GM19351 (cell line): ENCODE data around the gene ISY1.
A peak's percentile ranks its signal among the peaks of the same experiment; 100 is the strongest.
"Not testable (repeated sequence)": the region's sequence is repeated elsewhere in the genome, so short reads cannot be mapped to it uniquely, and the experiment has no call there.

Source experiments
- ATAC-seq: cut with Tn5 transposase; IDR thresholded peaks from one replicate; pipeline ENCODE4 v1.9.1; 2021; ENCODE audit warnings: mild to moderate bottlenecking, moderate library complexity; ENCODE audit not compliant: unreplicated experiment

Gene ISY1

DNA sequence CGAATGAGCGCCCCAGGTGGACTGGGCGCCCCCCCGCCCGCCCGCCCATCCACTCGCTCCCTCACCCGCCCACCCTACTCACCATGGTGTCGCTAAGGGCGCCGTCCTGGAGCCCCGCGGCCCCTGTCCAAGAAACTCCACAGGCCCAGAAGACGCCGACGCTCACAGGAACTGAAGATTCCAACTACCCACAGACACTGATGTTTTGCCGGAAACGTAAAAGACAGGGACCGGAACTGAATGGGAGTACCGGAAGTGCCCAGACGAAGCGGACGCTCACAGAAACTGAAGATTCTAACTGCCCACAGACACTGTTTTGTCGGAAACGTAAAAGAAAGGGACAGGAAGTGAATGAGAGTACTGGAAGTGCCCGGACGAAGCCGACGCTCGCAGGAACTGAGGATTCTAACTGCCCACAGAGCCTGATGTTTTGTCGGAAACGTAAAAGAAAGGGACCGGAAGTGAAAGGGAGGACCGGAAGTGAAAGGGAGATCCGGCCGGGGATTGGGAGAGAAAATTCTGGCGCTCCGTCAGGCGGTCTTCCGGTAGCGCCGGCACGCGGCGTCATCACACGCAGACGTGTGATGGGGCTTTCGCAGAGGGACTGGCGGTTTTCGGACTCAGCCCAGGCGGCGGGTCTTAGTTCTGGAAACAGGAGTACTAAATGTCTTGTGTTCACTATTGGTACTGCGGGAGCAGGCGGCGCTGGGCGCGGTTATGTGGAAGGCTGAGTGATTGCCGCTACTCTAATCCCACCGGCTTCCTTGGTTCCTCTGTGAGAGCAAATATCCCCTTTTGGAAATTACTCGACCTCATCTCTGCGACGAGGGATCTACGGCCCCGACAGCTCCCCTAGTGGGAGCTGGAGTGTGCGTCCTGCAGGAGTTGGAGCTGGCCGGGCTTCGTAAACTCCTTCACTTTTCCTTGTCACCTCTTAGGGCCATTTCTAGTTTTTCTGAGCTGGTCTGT lies at the start of gene ISY1:
Gene ISY1, minus strand, starts transcription at position 173 of the 969 bp plus-strand sequence. Its CDS starts 88 bp downstream, at position 85.
- peak; percentile 76 for ATAC-seq

DNA sequence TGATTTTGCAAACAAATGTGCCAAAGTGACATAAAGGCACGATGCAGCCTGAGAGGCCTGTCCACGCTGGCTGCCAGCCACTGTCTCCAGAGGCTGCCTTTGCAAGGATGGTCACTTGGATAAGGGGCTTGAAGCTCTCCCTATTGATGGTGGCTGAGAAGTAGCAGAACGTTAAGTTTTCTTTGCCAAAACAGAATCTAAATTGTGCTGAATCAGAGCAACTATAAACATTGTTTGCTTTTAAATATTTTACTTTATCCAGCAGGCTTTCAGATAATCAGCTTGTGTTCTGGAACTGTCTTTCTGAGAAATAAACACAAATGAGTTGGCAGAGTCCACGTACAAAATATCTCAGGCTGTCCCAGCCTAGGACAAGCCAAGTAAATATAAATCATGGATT lies 46.6 kb upstream of the ISY1 start:
- ATAC-seq = no peak

DNA sequence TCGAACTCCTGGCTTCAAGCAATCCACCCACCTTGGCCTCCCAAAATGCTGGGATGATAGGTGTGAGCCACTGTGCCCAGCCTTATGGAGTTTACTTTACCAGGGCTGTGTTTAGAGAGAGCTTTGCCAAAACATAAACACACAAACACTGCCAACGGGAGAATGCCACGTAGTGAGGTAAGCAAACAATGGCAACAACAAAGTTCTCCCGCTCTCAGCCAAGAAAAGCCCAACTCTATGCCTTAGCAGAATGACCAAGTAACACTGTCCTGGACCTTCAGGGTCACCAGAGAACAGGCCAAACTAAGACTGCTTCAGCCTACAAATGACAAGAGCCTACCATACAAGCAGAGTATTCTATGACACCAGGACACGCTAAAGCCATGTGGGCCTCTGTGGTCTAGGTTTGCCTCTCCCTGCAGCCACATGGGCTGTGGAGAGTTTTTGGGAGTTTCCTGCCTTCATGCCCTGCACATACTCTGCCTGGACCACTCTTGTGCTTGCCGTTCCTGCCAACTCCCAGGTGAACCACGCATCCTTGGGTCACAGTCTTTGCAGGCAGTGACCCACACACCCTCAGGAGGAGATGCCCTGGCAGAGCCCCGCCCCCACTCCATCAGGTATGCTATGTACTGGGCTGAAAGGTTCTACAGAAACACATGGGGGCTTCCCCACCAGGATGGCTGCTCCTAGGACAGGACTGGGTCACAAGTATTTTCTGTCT lies 44.4 kb upstream of the ISY1 start:
- ATAC-seq = no peak

DNA sequence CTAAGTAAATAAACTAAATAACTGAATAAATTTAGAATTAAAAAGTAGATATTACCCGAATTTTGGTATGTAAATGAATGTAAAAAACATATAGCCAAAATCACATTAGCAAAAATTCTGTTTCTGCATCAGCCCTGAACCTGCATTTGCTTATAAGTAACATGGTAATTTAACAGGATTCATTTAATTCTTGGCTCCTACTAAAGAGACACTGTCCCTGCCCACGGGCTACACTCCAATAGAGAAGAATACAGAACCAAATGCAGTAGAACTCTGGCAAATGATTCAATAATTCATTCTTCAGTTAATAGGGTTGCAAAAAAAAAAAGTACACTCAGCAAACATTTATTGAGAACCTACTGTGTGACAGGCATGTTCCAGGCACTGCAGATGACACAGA lies 43.6 kb upstream of the ISY1 start:
- ATAC-seq = no peak

DNA sequence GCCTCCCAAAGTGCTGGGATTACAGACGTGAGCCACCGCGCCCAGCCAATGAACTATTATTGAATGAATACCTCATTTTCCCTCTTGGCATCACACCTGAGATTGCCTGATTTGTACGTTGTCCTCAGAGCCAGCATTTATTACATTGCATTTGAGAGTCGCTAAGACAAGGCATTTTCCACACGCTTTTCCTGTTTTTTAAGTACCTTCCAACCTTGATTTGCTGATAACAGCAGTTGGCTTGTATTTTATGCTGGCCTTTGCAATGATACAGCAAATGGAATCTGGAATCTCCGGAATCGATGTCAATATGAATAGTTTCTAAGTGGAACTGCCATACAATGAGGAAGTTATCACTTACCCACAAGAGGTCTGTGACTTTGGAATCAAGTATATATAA lies 38.5 kb upstream of the ISY1 start:
- ATAC-seq = no peak

DNA sequence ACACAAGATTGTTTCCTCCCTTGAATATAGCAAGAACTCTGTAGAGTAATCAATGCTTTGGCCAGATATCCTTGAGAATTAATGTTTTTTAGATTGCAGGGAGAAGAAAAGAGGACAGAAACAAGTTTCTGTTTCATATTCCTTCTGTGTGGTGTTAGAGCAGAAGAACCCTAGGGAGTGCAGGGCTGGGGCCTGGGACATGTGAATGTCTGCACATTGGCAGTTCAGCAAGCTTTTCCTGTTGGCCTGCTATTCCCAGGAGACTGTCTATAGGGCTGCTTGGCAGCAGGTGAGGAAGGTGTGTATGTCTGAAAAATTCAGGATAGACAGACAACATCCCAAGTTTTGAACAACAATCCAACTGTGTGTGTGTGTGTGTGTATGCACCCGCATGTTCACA lies 36.5 kb upstream of the ISY1 start:
- no peak for ATAC-seq

DNA sequence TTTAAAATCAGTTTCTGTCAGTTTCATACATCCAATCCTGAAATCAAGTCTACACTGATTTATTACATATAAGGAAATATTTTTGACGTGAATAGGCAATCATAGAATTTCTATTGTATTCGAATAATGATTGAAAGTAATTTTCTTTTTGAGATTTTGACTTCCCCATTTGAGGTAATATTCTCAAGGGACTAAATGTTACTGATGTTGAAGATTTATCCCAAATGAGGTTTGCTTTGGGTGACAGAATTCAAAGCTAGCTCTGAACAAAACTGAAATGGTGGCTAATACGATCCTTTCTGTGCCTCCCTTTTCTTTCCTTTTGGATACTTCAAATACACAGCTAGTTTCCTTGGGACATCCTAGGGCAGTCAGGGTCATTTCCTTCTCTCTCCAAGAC lies 35.7 kb upstream of the ISY1 start:
- ATAC-seq = no peak

DNA sequence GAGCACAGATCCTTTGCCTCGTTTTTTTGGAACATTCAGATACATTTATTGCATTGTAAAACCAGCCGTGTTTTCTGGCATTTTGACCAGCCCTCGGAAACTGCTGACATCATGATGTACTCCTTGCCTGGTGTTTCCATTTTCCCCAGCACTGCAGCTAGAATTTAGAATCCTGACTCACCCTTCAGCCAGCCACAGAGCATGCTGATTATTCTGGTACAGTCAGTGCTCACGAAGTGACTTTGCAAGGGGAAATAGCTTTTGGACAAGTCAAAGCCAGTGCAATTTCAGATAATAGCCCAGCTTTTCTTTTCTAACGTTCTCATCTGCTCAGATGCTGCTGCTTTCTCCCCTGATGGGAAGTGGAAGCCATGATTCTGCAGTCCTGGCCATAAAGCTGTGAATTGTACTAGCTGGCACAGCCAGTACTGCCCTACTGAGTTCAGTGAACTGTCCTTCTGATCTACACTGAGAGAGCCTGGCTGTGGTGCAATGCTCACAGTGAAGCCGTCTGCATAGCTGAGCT lies 34.9 kb upstream of the ISY1 start:
- ATAC-seq = no peak

DNA sequence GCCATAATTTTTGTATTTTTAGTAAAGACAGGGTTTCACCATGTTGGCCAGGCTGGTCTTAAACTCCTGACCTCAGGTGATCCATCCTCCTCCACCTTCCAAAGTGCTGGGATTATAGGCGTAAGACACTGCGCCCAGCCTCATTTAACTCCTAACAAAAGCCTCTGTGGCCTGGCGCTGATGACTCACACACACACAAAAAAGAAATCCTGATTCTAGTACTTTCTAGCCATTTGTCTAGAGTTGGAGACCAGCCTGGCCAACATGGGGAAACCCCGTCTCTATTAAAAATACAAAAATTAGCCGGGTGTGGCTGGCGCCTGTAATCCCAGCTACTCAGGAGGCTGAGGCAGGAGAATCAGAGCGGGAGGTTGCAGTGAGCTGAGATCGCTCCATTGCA lies 28.9 kb upstream of the ISY1 start:
- ATAC-seq = not testable (repeated sequence)

DNA sequence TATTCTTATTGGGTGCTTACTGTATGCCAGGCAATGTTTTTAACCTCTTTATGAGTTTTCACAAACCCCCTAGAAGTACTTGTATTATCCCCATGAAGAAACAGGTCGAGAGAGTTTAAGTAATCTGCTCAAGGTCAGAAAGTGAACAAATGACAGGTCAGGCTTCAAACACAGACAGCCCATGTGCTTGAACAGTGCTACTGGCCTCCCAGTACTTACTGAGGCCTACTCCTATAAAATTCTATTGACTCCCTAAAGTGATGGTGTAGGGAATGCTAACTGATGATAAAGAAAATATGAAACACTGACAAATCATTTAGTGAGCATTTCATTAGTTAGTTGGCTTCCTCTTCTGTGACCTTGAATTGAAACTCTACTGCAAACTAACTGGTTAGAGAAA lies 27.0 kb upstream of the ISY1 start:
- no peak for ATAC-seq

DNA sequence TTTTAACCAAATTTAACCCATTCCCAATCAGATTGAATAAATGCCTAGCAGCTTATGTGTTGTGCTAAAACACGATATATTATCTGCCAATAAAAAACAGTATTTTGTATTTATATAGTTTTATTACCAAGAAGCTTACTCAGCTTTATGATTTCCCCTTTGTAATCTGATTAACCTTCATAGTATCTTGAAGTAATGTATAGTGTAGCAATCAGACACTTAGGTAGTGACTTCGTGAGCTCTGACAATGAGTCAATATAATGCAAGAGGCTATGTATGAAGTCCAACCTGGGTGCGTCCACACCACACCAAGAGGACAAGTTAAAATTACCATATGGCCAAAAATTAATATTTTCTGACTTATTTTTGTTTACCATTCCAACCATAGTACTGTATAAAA lies 24.9 kb upstream of the ISY1 start:
- no peak for ATAC-seq

DNA sequence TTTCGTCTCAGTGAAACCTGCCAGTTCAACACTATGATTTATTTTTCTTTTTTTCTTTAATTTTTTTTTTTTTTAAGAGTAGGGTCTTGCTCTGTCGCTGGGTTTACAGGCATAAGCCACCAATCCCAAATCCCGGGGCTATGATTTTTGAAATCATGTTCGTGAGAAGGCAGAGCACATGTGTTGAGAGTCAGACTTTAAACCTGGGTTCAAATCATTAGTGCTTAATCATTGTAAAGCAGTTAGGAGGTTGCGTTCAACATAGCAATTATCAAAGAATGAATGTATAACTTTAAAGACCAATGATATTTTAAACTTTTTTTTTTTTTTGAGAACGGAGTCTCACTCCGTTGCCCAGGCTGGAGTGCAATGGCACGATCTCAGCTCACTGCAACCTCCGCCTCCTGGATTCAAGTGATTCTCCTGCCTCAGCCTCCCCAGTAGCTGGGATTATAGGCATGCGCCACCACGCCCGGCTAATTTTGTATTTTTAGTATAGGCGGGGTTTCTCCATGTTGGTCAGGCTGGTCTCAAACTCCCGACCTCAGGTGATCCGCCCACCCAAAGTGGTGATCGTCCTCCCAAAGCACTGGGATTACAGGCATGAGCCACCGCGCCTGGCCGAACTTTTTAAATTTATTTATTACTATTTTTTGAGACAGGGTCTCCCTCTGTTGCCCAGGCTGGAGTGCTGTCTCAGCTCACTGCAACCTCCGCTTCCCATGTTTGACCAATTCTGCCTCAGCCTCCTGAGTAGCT lies 24.1 kb upstream of the ISY1 start:
- ATAC-seq = not testable (repeated sequence)

DNA sequence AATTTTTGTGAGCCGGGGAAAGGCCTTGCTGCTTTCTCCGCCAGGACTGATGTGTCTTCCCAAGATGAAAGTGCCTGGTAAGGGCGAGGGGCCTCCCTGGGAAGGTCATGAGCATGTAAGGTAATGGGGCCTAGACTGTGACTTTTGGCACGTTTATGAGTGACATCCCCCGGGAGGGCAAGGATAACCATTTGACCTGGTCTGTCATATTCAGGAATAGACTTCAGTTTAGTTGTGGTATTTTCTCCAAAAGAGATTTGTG lies 23.5 kb upstream of the ISY1 start:
- no peak for ATAC-seq

DNA sequence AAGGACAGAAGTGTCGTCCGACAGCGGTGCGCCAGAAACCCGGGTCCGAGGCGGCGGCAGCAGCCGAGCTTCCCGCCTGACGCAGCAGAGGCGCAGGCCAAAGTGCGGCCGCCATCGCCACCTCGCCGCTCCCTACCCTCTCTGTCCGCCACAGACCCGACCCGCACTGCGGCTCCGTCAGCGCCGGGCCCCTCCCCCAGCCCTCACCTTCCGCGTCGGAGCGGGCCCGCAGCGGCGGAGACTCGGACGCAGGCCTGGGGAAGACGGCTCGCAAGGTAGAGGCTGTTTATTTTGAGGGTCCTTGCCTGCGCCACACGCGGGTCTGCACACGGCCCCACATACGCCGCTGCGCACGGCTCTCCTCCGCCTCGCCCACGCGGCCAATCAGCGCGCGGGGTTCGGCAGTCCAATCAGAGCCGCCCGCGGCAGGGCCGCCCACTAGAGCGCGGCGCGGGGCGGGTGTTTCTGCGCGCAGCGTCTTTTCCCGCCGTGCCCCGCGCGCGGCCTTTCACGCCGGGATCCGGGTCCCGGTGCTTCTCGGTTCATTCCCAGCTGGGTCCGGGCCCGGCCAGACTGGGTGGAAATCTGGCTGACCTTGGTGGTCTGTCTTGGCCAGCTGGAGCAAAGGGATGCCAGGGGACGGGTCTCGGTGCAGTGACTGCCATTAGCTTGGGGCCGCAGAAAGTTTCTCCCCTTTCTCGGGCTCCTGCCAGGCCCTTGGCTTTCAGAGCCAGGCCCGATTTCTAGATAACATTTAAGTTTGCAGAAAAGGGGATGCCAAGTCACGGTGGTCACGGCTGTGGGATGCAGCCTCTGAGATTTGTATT lies 22.9 kb upstream of the ISY1 start, which contains the start of gene CNBP:
Gene CNBP, minus strand, starts transcription at position 328 of the 827 bp plus-strand sequence. CDS start 12,139 bp downstream, outside the sequence.
- ATAC-seq = peak; percentile 87

DNA sequence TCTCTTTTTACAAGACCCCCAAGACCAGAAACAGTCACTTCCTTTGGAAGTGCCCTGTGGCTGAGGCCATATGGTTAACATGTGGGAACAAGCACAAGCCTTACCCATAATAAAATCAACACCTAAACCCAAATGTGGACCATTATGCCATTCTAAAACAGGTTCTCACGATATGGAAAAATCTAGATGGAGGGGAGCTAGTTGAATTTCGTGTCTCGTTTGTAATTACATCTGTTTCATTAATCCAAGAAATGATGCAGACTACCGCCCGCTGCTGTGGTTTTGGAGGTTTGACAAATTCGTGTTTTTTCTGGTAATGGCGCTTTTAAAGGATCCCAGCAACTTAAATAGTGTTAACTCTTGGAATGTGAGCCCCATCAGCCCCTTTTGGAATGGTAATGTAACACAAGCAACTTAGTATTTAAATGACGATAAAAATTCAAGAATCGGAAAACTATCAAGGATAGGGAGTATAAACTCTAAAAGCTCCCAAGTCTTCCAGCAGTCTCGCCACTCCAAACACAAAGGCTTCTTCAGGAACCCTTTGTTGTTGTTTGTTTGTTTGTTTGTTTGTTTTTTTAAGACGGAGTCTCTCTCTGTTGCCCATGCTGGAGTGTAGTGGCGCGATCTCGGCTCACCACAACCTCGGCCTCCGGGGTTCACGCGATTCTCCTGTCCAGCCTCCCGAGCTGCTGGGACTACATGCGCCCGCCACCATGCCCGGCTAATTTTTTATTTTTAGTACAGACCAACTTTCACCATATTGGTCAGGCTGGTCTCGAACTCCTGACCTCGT lies 21.7 kb upstream of the ISY1 start:
- ATAC-seq = no peak

DNA sequence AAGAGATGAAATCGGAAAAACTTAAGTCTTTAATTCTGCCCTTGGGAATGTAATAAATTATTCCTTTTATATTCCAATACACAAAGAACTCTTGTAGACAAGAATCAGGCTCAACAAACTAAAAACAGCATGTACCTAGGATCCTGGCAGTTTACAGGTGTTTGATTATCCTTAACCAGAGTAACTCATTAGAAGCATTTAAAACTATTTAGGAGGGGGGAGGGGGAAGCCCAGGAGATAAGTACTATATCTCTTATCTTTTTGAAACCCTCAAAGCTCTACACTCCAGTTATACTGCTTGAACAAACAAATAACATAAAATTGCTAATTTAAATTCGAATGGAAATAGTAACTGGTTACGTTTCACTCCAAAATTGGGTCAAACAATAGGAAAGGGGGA lies 21.0 kb upstream of the ISY1 start:
- no peak for ATAC-seq

DNA sequence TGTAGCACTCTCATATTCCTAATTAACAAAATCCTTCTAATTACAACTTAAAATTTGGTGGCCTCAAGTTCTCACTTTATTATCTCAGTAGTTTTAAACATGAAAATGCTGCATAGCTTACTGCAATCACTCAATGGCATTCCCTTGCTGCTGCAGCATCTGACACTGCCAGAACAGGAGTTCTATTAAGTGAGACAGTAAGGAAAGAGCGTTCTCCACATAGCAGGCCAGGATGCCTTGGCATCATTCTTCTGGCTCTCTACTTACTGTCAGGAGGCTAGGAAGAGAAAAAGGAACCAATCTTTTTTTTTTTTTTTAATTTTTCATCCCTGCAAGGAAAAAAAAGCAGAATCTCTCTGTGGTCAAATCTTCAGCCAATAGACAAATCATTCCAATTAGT lies 19.6 kb upstream of the ISY1 start:
- ATAC-seq = no peak

DNA sequence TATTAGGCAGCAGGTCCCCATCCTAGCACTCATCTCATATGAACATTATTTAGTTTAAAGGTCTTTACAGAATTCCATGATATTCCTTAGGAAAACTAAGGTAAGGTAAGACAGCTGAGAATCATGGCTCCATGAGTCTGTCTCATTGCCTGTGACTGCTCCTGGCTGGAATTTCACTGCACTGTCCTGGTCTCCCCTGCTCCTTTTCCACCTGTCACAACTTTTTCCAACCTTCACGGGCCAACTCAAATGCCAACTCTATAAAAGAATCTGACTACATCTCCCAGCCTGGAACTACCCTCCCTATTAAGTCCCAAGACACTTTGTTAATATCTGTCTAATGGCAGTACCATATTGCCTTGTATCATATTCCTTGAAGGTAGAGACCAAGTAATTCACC lies 15.2 kb upstream of the ISY1 start:
- ATAC-seq = no peak

DNA sequence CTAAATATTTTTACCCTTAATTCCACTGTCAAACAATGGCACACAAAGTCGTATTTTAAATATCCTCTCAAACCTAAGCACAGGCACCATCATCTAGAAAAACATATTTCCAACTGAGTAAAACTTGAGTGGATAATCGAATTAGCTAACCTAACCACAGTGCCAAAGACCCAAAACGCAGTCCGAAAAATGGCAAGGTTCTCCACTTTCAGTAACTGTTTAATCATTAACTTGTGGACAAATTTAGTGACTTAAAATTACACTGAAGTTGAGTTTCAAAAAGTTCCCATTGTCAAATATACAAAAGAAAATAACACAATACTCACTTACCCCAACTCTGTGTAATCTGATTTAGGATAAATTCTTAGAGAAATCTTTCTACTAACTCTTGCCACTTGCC lies 12.9 kb upstream of the ISY1 start:
- no peak for ATAC-seq

DNA sequence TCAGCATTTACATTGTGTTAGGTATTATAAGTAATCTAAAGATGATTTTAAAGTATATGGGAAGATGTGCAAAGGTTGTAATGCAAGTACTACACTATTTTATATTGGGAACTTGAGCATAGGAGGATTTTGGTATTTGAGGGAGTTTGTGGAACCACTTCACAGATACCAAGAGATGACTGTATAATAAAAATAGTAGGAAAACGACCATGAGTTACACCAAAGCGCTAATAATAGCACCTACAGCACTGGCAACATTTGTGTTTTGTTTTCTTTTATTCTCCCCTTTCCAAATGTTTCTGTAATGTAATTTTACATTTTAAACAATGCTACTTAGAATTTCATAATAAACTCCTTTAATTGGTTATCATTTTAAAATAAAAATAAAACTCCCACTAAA lies 12.3 kb upstream of the ISY1 start:
- ATAC-seq = no peak
